ENCODE data around the gene RGS7BP. TPM values are rescaled to one million over a fixed set of nuclear protein-coding genes. Genes with fewer than 3 reads are reported as not detected.

The RGS7BP gene
- total RNA-seq, 1 experiment from 2014 or later: not detected

DNA sequence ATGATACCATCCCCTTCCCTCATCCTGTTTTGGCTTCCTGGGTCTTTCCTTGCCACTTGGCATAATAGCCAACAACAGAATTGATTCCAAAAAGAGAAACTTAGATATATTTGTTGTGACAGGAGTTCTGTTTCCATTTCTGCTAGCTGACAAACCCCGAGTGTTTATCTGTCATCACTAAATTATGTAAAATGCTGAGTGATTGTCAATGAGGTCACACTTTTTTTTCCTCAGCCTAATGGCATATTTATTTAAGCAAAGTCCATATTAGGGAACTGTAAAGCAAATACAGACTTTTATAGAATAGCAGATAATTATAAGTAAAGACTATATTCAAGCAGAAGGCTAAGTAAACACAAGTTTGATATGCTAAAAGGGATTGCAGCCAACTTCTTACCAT lies 64.0 kb downstream of the RGS7BP start:
- Histone ChIP-seq H3K36me3 (ENCODE audit: insufficient read depth, low read length) (no peaks in the 10 kb centered on the region), H3K9me2 (replicated peaks; ENCODE audit: insufficient read depth, low read length) (no peaks in the 10 kb centered on the region), H3K27ac (ENCODE audit: low read length) (no peak overlapping the region), H3K4me3 (ENCODE audit: low read length) (no peak overlapping the region), H3K9ac (ENCODE audit: low read length) (no peak overlapping the region), H4K20me1 (ENCODE audit: insufficient read depth, low read depth, low read length) (no peaks in the 10 kb centered on the region), H3K4me1 (ENCODE audit: low read length) (no peaks in the 10 kb centered on the region), H3K9me3 (ENCODE audit: low read length) (no peaks in the 10 kb centered on the region), H2AFZ (ENCODE audit: low read length) (no peak overlapping the region), H3K27me3 (ENCODE audit: low read length) (no peaks in the 10 kb centered on the region), H3K79me2 (ENCODE audit: low read length) (no peaks in the 10 kb centered on the region), H3K4me2 (ENCODE audit: low read depth, low read length, poor library complexity, severe bottlenecking) (no peak overlapping the region)
- no peak for DNase-seq

DNA sequence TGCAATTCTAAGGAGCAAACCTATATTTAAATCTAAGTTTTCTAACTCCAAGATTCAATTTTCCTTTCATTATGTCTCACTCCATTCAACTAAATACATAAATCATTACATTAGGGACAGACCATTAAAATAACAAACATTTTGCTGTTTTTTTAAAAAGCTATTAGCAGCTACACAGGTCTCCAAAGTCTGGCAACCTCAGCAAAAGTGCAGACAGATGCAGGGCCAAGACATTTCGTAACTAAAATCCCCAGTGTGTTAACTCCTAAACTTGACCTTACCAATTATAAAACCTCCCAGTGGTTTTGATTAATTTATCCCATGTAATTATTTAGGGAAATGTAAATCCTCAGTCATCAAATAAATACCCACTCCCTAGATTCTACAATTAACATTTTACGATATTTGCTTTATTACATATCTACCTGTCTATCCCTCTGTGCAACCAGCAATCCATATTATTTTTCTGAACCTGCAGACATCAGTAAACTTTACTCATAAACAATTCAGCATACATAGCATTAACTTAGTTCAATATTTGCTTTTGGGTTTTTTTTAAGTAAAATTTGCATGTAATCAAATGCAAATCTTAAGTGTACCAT lies 64.7 kb downstream of the RGS7BP start:
- Histone ChIP-seq H3K4me3 (ENCODE audit: low read length) (no peak overlapping the region), H3K9ac (ENCODE audit: low read length) (no peak overlapping the region), H3K4me1 (ENCODE audit: low read length) (no peaks in the 10 kb centered on the region), H2AFZ (ENCODE audit: low read length) (no peak overlapping the region), H3K79me2 (ENCODE audit: low read length) (no peaks in the 10 kb centered on the region), H3K27ac (ENCODE audit: low read length) (no peak overlapping the region), H3K4me2 (ENCODE audit: low read depth, low read length, poor library complexity, severe bottlenecking) (no peak overlapping the region), H4K20me1 (ENCODE audit: insufficient read depth, low read depth, low read length) (no peaks in the 10 kb centered on the region), H3K27me3 (ENCODE audit: low read length) (no peaks in the 10 kb centered on the region), H3K36me3 (ENCODE audit: insufficient read depth, low read length) (no peaks in the 10 kb centered on the region), H3K9me2 (replicated peaks; ENCODE audit: insufficient read depth, low read length) (no peaks in the 10 kb centered on the region), H3K9me3 (ENCODE audit: low read length) (no peaks in the 10 kb centered on the region)
- DNase-seq: no peak

DNA sequence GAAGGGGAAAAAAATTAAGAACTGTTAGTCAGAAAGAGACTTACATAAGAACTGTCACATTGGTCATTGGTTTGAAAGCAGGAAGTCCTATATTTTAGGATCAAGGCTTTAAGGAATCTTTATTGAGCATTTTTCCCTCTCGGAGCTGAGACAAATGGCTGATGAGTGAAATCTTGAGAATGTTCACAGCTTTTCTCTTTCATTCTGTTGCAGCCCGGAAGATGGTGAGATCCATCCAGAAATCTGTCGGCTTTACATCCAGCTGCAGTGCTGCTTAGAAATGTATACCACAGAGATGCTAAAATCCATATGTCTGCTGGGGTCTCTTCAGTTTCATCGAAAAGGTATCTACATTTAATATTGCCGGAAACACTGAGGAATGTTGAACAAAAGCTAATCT lies 69.7 kb downstream of the RGS7BP start:
- no peaks in the 10 kb centered on the region for H3K79me2 ChIP-seq (ENCODE audit: low read length)
- no peak overlapping the region for H3K9ac ChIP-seq (ENCODE audit: low read length)
- no peak overlapping the region for H3K4me2 ChIP-seq (ENCODE audit: low read depth, low read length, poor library complexity, severe bottlenecking)
- H3K9me3 ChIP-seq (ENCODE audit: low read length): no peaks in the 10 kb centered on the region
- H3K27ac ChIP-seq (ENCODE audit: low read length): no peak overlapping the region
- no peaks in the 10 kb centered on the region for H3K9me2 ChIP-seq (replicated peaks; ENCODE audit: insufficient read depth, low read length)
- no peak overlapping the region for H2AFZ ChIP-seq (ENCODE audit: low read length)
- DNase-seq: no peak
- no peak overlapping the region for H3K4me3 ChIP-seq (ENCODE audit: low read length)
- no peaks in the 10 kb centered on the region for H3K27me3 ChIP-seq (ENCODE audit: low read length)
- H3K4me1 ChIP-seq (ENCODE audit: low read length): no peaks in the 10 kb centered on the region
- H3K36me3 ChIP-seq (ENCODE audit: insufficient read depth, low read length): no peaks in the 10 kb centered on the region
- no peaks in the 10 kb centered on the region for H4K20me1 ChIP-seq (ENCODE audit: insufficient read depth, low read depth, low read length)

DNA sequence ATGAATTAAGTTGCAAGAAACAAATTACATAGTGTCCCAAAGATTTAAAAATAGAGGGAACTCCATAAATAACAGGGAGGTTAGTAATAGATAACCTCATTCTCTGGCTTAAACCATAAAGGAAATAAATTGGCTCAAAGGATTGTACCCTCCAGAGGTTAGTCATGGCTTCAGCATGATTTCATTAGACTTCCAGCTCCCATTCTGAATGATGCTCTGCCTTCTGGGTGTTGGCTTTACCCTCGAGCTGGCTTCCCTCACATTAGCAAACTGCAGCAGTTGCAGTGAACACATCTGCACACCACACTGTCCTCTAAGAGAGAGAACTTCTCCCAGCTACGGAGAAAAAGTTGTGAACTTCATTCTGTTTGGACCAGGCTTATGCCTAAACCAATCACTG lies 70.4 kb downstream of the RGS7BP start:
- no peak overlapping the region for H3K4me2 ChIP-seq (ENCODE audit: low read depth, low read length, poor library complexity, severe bottlenecking)

GRCh38 chr5:64585646-64586045 lies 79.8 kb downstream of the RGS7BP start:
- H3K27ac ChIP-seq (ENCODE audit: low read length): no peak overlapping the region
- no peaks in the 10 kb centered on the region for H3K36me3 ChIP-seq (ENCODE audit: insufficient read depth, low read length)
- H3K27me3 ChIP-seq (ENCODE audit: low read length): no peaks in the 10 kb centered on the region
- H2AFZ ChIP-seq (ENCODE audit: low read length): no peak overlapping the region
- no peak overlapping the region for H3K4me3 ChIP-seq (ENCODE audit: low read length)
- H3K9me3 ChIP-seq (ENCODE audit: low read length): no peaks in the 10 kb centered on the region
- no peaks in the 10 kb centered on the region for H3K79me2 ChIP-seq (ENCODE audit: low read length)
- H4K20me1 ChIP-seq (ENCODE audit: insufficient read depth, low read depth, low read length): no peaks in the 10 kb centered on the region
- H3K4me1 ChIP-seq (ENCODE audit: low read length): no peaks in the 10 kb centered on the region
- H3K4me2 ChIP-seq (ENCODE audit: low read depth, low read length, poor library complexity, severe bottlenecking): no peak overlapping the region
- no peak for DNase-seq
- H3K9ac ChIP-seq (ENCODE audit: low read length): no peak overlapping the region
- H3K9me2 ChIP-seq (replicated peaks; ENCODE audit: insufficient read depth, low read length): no peaks in the 10 kb centered on the region

More for the DNA sequence above, 70.4 kb downstream of the RGS7BP start:
- no peaks in the 10 kb centered on the region for H3K27me3 ChIP-seq (ENCODE audit: low read length)
- H2AFZ ChIP-seq (ENCODE audit: low read length): no peak overlapping the region
- H3K4me3 ChIP-seq (ENCODE audit: low read length): no peak overlapping the region
- no peak overlapping the region for H3K27ac ChIP-seq (ENCODE audit: low read length)
- H3K79me2 ChIP-seq (ENCODE audit: low read length): no peaks in the 10 kb centered on the region
- DNase-seq: no peak
- no peaks in the 10 kb centered on the region for H4K20me1 ChIP-seq (ENCODE audit: insufficient read depth, low read depth, low read length)
- H3K9me2 ChIP-seq (replicated peaks; ENCODE audit: insufficient read depth, low read length): no peaks in the 10 kb centered on the region
- no peak overlapping the region for H3K9ac ChIP-seq (ENCODE audit: low read length)
- no peaks in the 10 kb centered on the region for H3K36me3 ChIP-seq (ENCODE audit: insufficient read depth, low read length)
- no peaks in the 10 kb centered on the region for H3K9me3 ChIP-seq (ENCODE audit: low read length)
- no peaks in the 10 kb centered on the region for H3K4me1 ChIP-seq (ENCODE audit: low read length)

DNA sequence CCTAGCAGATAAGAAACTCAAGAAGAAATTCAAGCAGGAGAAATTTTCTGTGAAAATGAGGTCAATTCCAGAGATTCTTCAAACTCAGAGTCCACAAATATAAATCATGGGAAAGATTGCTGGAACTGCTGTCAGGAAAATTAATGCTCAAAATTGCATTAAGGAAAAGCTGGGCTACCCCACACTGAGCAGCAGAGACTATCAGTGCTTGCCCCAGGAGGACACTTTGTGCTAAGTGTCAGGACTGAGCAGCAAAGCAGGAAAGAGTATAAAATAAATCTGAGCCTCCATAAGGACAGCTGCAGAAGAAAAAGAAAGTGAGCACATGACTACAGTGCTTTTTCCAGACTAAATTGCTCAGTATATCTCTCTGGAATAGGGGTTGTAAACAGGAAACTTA lies 81.6 kb downstream of the RGS7BP start:
- Histone ChIP-seq H3K27ac (ENCODE audit: low read length) (no peak overlapping the region), H3K36me3 (ENCODE audit: insufficient read depth, low read length) (no peaks in the 10 kb centered on the region), H3K27me3 (ENCODE audit: low read length) (no peaks in the 10 kb centered on the region), H3K4me2 (ENCODE audit: low read depth, low read length, poor library complexity, severe bottlenecking) (no peak overlapping the region), H3K4me1 (ENCODE audit: low read length) (no peaks in the 10 kb centered on the region), H3K79me2 (ENCODE audit: low read length) (no peaks in the 10 kb centered on the region), H4K20me1 (ENCODE audit: insufficient read depth, low read depth, low read length) (no peaks in the 10 kb centered on the region), H3K9me3 (ENCODE audit: low read length) (no peaks in the 10 kb centered on the region), H3K4me3 (ENCODE audit: low read length) (no peak overlapping the region), H3K9ac (ENCODE audit: low read length) (no peak overlapping the region), H3K9me2 (replicated peaks; ENCODE audit: insufficient read depth, low read length) (no peaks in the 10 kb centered on the region), H2AFZ (ENCODE audit: low read length) (no peak overlapping the region)
- DNase-seq: no peak

DNA sequence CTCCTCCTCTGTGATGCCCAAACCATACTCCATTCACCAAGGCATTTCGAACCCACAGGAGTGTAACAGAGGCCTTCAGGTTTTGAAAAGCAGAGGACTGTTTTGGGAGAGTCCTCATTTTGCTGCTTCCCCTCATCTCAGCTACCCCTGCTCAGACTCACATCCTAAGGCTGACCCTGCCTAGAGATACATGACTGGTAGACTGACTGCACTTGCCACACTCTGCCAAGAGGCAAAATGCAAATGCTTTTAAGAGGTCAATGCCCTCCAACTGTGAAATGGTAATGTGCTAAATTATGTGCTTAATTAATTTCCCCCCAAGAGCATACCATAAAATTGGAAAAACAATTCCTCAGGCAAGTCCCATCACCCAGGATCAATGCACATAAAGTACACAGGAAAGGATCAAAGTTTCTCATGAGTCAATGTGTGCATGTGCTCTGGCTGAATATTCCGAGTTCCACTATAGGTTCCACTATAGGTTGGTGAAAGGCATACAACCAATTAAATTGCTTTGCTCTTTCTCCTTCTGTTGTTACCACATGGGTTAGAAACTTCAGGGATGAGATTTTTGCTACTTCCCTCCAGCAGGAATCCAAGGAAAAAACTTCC lies 87.0 kb downstream of the RGS7BP start:
- Histone ChIP-seq H3K79me2 (ENCODE audit: low read length) (no peaks in the 10 kb centered on the region), H4K20me1 (ENCODE audit: insufficient read depth, low read depth, low read length) (no peaks in the 10 kb centered on the region), H3K9ac (ENCODE audit: low read length) (no peak overlapping the region), H3K27ac (ENCODE audit: low read length) (no peak overlapping the region), H3K4me3 (ENCODE audit: low read length) (no peak overlapping the region), H3K4me2 (ENCODE audit: low read depth, low read length, poor library complexity, severe bottlenecking) (no peak overlapping the region), H3K9me2 (replicated peaks; ENCODE audit: insufficient read depth, low read length) (no peaks in the 10 kb centered on the region), H3K4me1 (ENCODE audit: low read length) (no peaks in the 10 kb centered on the region), H3K27me3 (ENCODE audit: low read length) (no peaks in the 10 kb centered on the region), H2AFZ (ENCODE audit: low read length) (no peak overlapping the region), H3K9me3 (ENCODE audit: low read length) (no peaks in the 10 kb centered on the region), H3K36me3 (ENCODE audit: insufficient read depth, low read length) (no peaks in the 10 kb centered on the region)
- no peak for DNase-seq

- no peak for DNase-seq
- no peak overlapping the region for H2AFZ ChIP-seq (ENCODE audit: low read length)
- H3K79me2 ChIP-seq (ENCODE audit: low read length): no peaks in the 10 kb centered on the region
- H3K9ac ChIP-seq (ENCODE audit: low read length): no peak overlapping the region
- H3K4me1 ChIP-seq (ENCODE audit: low read length): no peaks in the 10 kb centered on the region
- no peaks in the 10 kb centered on the region for H3K9me3 ChIP-seq (ENCODE audit: low read length)
- H4K20me1 ChIP-seq (ENCODE audit: insufficient read depth, low read depth, low read length): no peaks in the 10 kb centered on the region
- no peak overlapping the region for H3K4me3 ChIP-seq (ENCODE audit: low read length)
- no peaks in the 10 kb centered on the region for H3K9me2 ChIP-seq (replicated peaks; ENCODE audit: insufficient read depth, low read length)
- H3K27ac ChIP-seq (ENCODE audit: low read length): no peak overlapping the region
- no peak overlapping the region for H3K4me2 ChIP-seq (ENCODE audit: low read depth, low read length, poor library complexity, severe bottlenecking)
- no peaks in the 10 kb centered on the region for H3K36me3 ChIP-seq (ENCODE audit: insufficient read depth, low read length)
- no peaks in the 10 kb centered on the region for H3K27me3 ChIP-seq (ENCODE audit: low read length)
These were observed 88.2 kb downstream of the RGS7BP start for GRCh38 chr5:64594025-64594424.

Measured in Karpas-422 (cell line).